Fibroblast of lung (primary cell): ENCODE measurements around the gene IKZF2. TPM values are rescaled to one million over a fixed set of nuclear protein-coding genes. Genes with fewer than 3 reads are reported as not detected.

Experiments
- DNase-seq, 2 donors: peaks; one replicate each; pipeline versions ENCODE4 v3.0.0 to v3.0.0-alpha.2; 2010; ENCODE audit warnings: low read depth in 2 of 2
- H2AFZ ChIP-seq: 2 replicates; pipeline ENCODE4 v1.5.1; 2012; ENCODE audit warnings: low read length, control low read depth, inconsistent platforms
- H3K27ac ChIP-seq: 2 replicates; pipeline ENCODE4 v1.5.1; 2011; ENCODE audit warnings: low read length, control low read depth; ENCODE audit not compliant: insufficient read depth
- H3K27me3 ChIP-seq: 2 replicates; pipeline ENCODE4 v1.5.1; 2011; ENCODE audit warnings: mild to moderate bottlenecking, low read length; ENCODE audit not compliant: control insufficient read depth, insufficient read depth
- H3K36me3 ChIP-seq: 2 replicates; pipeline ENCODE4 v1.5.1; 2011; ENCODE audit warnings: low read length; ENCODE audit not compliant: control insufficient read depth, insufficient read depth
- H3K4me1 ChIP-seq: 2 replicates; pipeline ENCODE4 v1.5.1; 2011; ENCODE audit warnings: low read length; ENCODE audit not compliant: control insufficient read depth, insufficient read depth; ENCODE audit errors: extremely low read depth
- H3K4me2 ChIP-seq: 2 replicates; pipeline ENCODE4 v1.5.1; 2011; ENCODE audit warnings: low read length, control low read depth; ENCODE audit not compliant: insufficient read depth; ENCODE audit errors: extremely low read depth
- H3K4me3 ChIP-seq, 4 experiments: fragments of 200-600 bp in 1 of 4; sonication (generic) in 1 of 4; replicated peaks in 1 of 4; 2 replicates each; pipeline ENCODE4 v1.5.1; 2011 to 2016; ENCODE audit warnings: low read length in 4 of 4, low read depth in 3 of 4, mild to moderate bottlenecking in 3 of 4, control low read depth in 2 of 4, inconsistent platforms in 1 of 4, mixed read lengths in 1 of 4; ENCODE audit not compliant: insufficient read depth in 1 of 4; ENCODE audit errors: control extremely low read depth in 1 of 4
- H3K79me2 ChIP-seq: 2 replicates; pipeline ENCODE4 v1.5.1; 2012; ENCODE audit warnings: mild to moderate bottlenecking, low read length, inconsistent platforms; ENCODE audit not compliant: control insufficient read depth, insufficient read depth
- H3K9ac ChIP-seq: 2 replicates; pipeline ENCODE4 v1.5.1; 2011; ENCODE audit warnings: mild to moderate bottlenecking, low read length, control low read depth; ENCODE audit not compliant: insufficient read depth
- H3K9me3 ChIP-seq: 2 replicates; pipeline ENCODE4 v1.5.1; 2012; ENCODE audit warnings: low read depth, low read length; ENCODE audit not compliant: control insufficient read depth, insufficient read depth
- H4K20me1 ChIP-seq: 2 replicates; pipeline ENCODE4 v1.5.1; 2011; ENCODE audit warnings: low read length; ENCODE audit not compliant: control insufficient read depth, insufficient read depth; ENCODE audit errors: extremely low read depth
- EZH2 ChIP-seq: IDR thresholded peaks from 2 replicates; pipeline ENCODE4 v1.5.1; 2012; ENCODE audit warnings: low read length, control low read depth, mild to moderate bottlenecking; ENCODE audit errors: missing control alignments
- polyA plus RNA-seq, 2 donors: library from polyadenylated mRNA; depleted of rRNA in 1 of 2; stranded (reverse) in 1 of 2; unstranded in 1 of 2; fragments of >200 nt; gene quantifications; 2 replicates each; pipeline ENCODE4 v1.2.1, GENCODE V29; 2011 to 2012; ENCODE audit warnings: missing spikeins in 1 of 2
- total RNA-seq: library from RNA; depleted of rRNA; stranded (reverse); fragments of >200 nt; gene quantifications from 2 replicates; pipeline ENCODE4 v1.2.1, GENCODE V29; 2014
- TF ChIP-seq, protein P1 (sequence below), 2 donors: IDR thresholded peaks in 1 of 2; conservative IDR thresholded peaks in 1 of 2; 1 replicate in 1 of 2; 2 replicates in 1 of 2; pipeline ENCODE4 v1.5.1; 2011 to 2012; ENCODE audit warnings: low read length in 2 of 2, control low read depth in 1 of 2, inconsistent platforms in 1 of 2, low read depth in 1 of 2, mild to moderate bottlenecking in 1 of 2

Gene IKZF2
- total and polyA plus RNA-seq, 2 donors (not counting 1 experiment from before 2014, with no cell fraction given) = 4.9 to 17.2 TPM

DNA sequence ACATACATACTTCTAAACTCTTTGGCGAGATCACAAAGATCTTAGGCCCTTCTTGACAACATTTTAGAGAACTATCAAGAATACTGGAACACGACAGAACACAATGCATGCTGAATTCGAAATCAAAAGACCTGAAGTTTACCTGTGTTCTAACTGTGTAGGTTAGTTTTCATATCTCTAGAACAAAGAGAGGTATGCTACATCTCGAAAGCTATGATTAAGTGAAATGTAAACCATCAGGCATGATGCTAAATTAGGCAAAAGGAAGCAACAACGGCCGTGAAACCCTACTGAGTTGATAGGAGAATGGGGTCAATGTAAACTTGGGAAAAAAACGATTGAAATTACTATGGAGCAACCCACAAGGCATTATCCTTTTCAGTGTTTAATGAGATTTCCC is 43.7 kb downstream of the IKZF2 start:
- H2AFZ ChIP-seq = no peak overlapping the region
- DNase-seq = no peak
- no peak overlapping the region for H3K4me3 ChIP-seq
- no peak overlapping the region for H3K9ac ChIP-seq
- no peak overlapping the region for H3K27ac ChIP-seq
- H3K27me3 ChIP-seq = no peaks in the 10 kb centered on the region
- no peak overlapping the region for H3K4me2 ChIP-seq
- no peaks in the 10 kb centered on the region for H3K79me2 ChIP-seq
- H3K4me1 ChIP-seq = no peaks in the 10 kb centered on the region
- no peaks in the 10 kb centered on the region for H3K9me3 ChIP-seq
- TF ChIP-seq EZH2 = no peak
- TF ChIP-seq, protein P1, sequence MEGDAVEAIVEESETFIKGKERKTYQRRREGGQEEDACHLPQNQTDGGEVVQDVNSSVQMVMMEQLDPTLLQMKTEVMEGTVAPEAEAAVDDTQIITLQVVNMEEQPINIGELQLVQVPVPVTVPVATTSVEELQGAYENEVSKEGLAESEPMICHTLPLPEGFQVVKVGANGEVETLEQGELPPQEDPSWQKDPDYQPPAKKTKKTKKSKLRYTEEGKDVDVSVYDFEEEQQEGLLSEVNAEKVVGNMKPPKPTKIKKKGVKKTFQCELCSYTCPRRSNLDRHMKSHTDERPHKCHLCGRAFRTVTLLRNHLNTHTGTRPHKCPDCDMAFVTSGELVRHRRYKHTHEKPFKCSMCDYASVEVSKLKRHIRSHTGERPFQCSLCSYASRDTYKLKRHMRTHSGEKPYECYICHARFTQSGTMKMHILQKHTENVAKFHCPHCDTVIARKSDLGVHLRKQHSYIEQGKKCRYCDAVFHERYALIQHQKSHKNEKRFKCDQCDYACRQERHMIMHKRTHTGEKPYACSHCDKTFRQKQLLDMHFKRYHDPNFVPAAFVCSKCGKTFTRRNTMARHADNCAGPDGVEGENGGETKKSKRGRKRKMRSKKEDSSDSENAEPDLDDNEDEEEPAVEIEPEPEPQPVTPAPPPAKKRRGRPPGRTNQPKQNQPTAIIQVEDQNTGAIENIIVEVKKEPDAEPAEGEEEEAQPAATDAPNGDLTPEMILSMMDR (conservative IDR thresholded peaks at IDR 0.05 in 1 of 2, IDR thresholded peaks at IDR 0.05 in 1 of 2; ENCODE audit: low read depth in 1 of 2, low read length in 2 of 2) = no peak
- no peaks in the 10 kb centered on the region for H3K36me3 ChIP-seq
- no peaks in the 10 kb centered on the region for H4K20me1 ChIP-seq

DNA sequence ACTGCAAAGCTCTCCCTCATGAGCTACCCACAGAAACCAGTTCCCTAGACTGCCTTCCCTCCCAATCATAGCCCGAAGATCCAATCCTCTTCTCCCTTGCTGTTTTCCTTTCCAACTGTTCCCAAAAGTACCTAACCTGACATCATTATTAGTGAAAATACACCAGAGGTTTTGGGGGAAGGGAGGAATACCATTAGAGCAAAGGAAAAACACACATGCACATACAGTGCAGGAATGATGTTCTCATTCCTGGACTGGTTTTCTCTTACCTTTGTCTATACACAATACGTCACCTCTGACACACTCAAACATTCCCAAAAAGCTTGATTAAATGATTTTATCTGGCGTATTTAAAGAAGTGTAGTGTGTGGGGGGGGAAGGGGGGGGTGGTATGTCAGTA is 46.2 kb downstream of the IKZF2 start:
- Histone ChIP-seq H3K4me1 (no peaks in the 10 kb centered on the region), H3K27me3 (no peaks in the 10 kb centered on the region), H3K36me3 (no peaks in the 10 kb centered on the region), H3K79me2 (no peaks in the 10 kb centered on the region), H3K4me3 (no peak overlapping the region), H3K4me2 (no peak overlapping the region), H3K9ac (no peak overlapping the region), H2AFZ (no peak overlapping the region), H3K27ac (no peak overlapping the region), H3K9me3 (no peaks in the 10 kb centered on the region), H4K20me1 (no peaks in the 10 kb centered on the region)
- no peak for TF ChIP-seq EZH2
- TF ChIP-seq, protein P1 (conservative IDR thresholded peaks at IDR 0.05 in 1 of 2, IDR thresholded peaks at IDR 0.05 in 1 of 2; ENCODE audit: low read depth in 1 of 2, low read length in 2 of 2) = no peak
- DNase-seq = no peak

DNA sequence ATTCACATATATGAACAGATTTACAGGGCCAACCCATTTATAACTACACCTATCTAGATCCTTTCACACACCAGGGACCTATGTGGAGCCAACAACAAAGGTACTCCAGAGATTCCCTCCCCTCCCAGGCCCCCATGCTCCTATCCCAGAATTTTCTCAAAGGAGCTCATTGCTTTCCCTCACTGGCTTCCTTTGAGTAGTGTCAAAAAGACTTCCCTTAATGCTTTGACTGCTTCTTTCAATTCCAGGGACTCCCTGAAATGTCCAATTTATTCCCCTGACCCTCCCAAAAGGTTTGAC is 46.6 kb downstream of the IKZF2 start:
- Histone ChIP-seq H3K9me3 (no peaks in the 10 kb centered on the region), H3K79me2 (no peaks in the 10 kb centered on the region), H3K4me1 (no peaks in the 10 kb centered on the region), H3K36me3 (no peaks in the 10 kb centered on the region), H3K4me3 (no peak overlapping the region), H3K9ac (no peak overlapping the region), H3K27ac (no peak overlapping the region), H3K4me2 (no peak overlapping the region), H4K20me1 (no peaks in the 10 kb centered on the region), H2AFZ (no peak overlapping the region), H3K27me3 (no peaks in the 10 kb centered on the region)
- DNase-seq = no peak
- TF ChIP-seq, protein P1 (conservative IDR thresholded peaks at IDR 0.05 in 1 of 2, IDR thresholded peaks at IDR 0.05 in 1 of 2; ENCODE audit: low read depth in 1 of 2, low read length in 2 of 2) = no peak
- no peak for TF ChIP-seq EZH2
